Measurements from ENCODE around the gene TNC. TPM values are rescaled to one million over a fixed set of nuclear protein-coding genes. Genes with fewer than 3 reads are reported as not detected.

TNC gene
- total RNA-seq, 1 donor from 2014 or later, result not detected

GRCh38 chr9:115152281-115152820 lies 34.4 kb upstream of the TNC start:
- ATAC-seq (ENCODE audit: low read depth), result no peak
- DNase-seq, result no peak

GRCh38 chr9:115148721-115149120 lies 30.8 kb upstream of the TNC start:
- ChIA-PET CTCF (no interaction called here), POLR2A (no interaction called here)
- TF ChIP-seq CTCF (IDR thresholded peaks at IDR 0.05), result no peak
- H3K4me3 Mint-ChIP-seq, result no peak overlapping the region
- no peak for DNase-seq
- H3K27ac Mint-ChIP-seq, result no peak overlapping the region
- H3K36me3 Mint-ChIP-seq (ENCODE audit: low read depth), result no peaks in the 10 kb centered on the region
- H3K27me3 Mint-ChIP-seq, result peaks cover 5% of the 10 kb centered on the region
- ATAC-seq (ENCODE audit: low read depth), result no peak
- no peaks in the 10 kb centered on the region for H3K9me3 Mint-ChIP-seq
- H3K4me1 Mint-ChIP-seq, result no peaks in the 10 kb centered on the region
- intact Hi-C loops (cut with micrococcal nuclease), result no loop called here

More at GRCh38 chr9:115152281-115152820, 34.4 kb upstream of the TNC start:
- H3K4me3 Mint-ChIP-seq, result no peak overlapping the region
- H3K27me3 Mint-ChIP-seq, result no peaks in the 10 kb centered on the region
- intact Hi-C loops (cut with micrococcal nuclease), result no loop called here
- POLR2A ChIA-PET, result no interaction called here
- CTCF ChIA-PET, result no interaction called here
- H3K9me3 Mint-ChIP-seq, result no peaks in the 10 kb centered on the region
- no peak for TF ChIP-seq CTCF (IDR thresholded peaks at IDR 0.05)
- no peaks in the 10 kb centered on the region for H3K36me3 Mint-ChIP-seq (ENCODE audit: low read depth)
- no peak overlapping the region for H3K27ac Mint-ChIP-seq
- no peaks in the 10 kb centered on the region for H3K4me1 Mint-ChIP-seq

- CTCF ChIA-PET, result no interaction called here
- Mint-ChIP-seq H3K4me1 (no peaks in the 10 kb centered on the region), H3K9me3 (no peaks in the 10 kb centered on the region), H3K27me3 (peaks cover 6% of the 10 kb centered on the region), H3K27ac (no peak overlapping the region), H3K36me3 (ENCODE audit: low read depth) (no peaks in the 10 kb centered on the region), H3K4me3 (no peak overlapping the region)
- POLR2A ChIA-PET, result interaction anchor here (0.5 kb wide), 1 partner anchor 102 kb away, joined by 3 read pairs; no protein-coding TSS in a partner anchor
- no peak for ATAC-seq (ENCODE audit: low read depth)
- intact Hi-C loops (cut with micrococcal nuclease), result no loop called here
- TF ChIP-seq CTCF (IDR thresholded peaks at IDR 0.05), result no peak
- DNase-seq, result no peak
Measured at GRCh38 chr9:115146581-115147021, 28.6 kb upstream of the TNC start.

GRCh38 chr9:115144706-115145105 lies 26.7 kb upstream of the TNC start:
- no peak for DNase-seq
- intact Hi-C loops (cut with micrococcal nuclease), result no loop called here
- no peak overlapping the region for H3K27ac Mint-ChIP-seq
- peaks cover 11% of the 10 kb centered on the region for H3K27me3 Mint-ChIP-seq
- CTCF ChIA-PET, result no interaction called here
- no peaks in the 10 kb centered on the region for H3K36me3 Mint-ChIP-seq (ENCODE audit: low read depth)
- H3K4me1 Mint-ChIP-seq, result no peaks in the 10 kb centered on the region
- no peak for ATAC-seq (ENCODE audit: low read depth)
- POLR2A ChIA-PET, result no interaction called here
- no peak for TF ChIP-seq CTCF (IDR thresholded peaks at IDR 0.05)
- H3K9me3 Mint-ChIP-seq, result no peaks in the 10 kb centered on the region
- H3K4me3 Mint-ChIP-seq, result no peak overlapping the region

GRCh38 chr9:115143689-115144088 lies 25.7 kb upstream of the TNC start:
- ATAC-seq (ENCODE audit: low read depth) (no peak), DNase-seq (no peak)
- intact Hi-C loops (cut with micrococcal nuclease), result no loop called here
- Mint-ChIP-seq H3K36me3 (ENCODE audit: low read depth) (no peaks in the 10 kb centered on the region), H3K9me3 (no peaks in the 10 kb centered on the region), H3K4me3 (no peak overlapping the region), H3K27ac (no peak overlapping the region), H3K4me1 (no peaks in the 10 kb centered on the region), H3K27me3 (peaks cover 11% of the 10 kb centered on the region)
- TF ChIP-seq CTCF (IDR thresholded peaks at IDR 0.05), result no peak
- CTCF ChIA-PET, result no interaction called here
- POLR2A ChIA-PET, result no interaction called here
